GM12891 (cell line): Measurements from ENCODE around the gene NATD1.

Experiments
- DNase-seq: peaks from one replicate; pipeline ENCODE4 v3.0.0; 2011; ENCODE audit warnings: low spot score; ENCODE audit not compliant: insufficient read length
- FAIRE-seq: peaks from 2 replicates; lab custom pipeline; 2011; peaks lifted over from hg19 to GRCh38; lab: Jason Lieb, UNC
- PAX5 ChIP-seq: IDR thresholded peaks from 2 replicates; pipeline ENCODE4 v1.6.1; 2011; ENCODE audit warnings: low read length, moderate library complexity, mild to moderate bottlenecking; ENCODE audit not compliant: insufficient read depth, severe bottlenecking
- POLR2A ChIP-seq: IDR thresholded peaks from 2 replicates; pipeline ENCODE4 v1.6.1; 2011; ENCODE audit warnings: low read depth, low read length, control low read depth
- POLR2AphosphoS5 ChIP-seq: IDR thresholded peaks from 2 replicates; pipeline ENCODE4 v1.6.1; 2011; ENCODE audit warnings: low read depth, low read length, control low read depth
- POU2F2 ChIP-seq: IDR thresholded peaks from 2 replicates; pipeline ENCODE4 v1.6.1; 2011; ENCODE audit warnings: low read depth, mild to moderate bottlenecking, control low read depth, low read length, moderate library complexity
- SPI1 ChIP-seq: IDR thresholded peaks from 2 replicates; pipeline ENCODE4 v1.6.1; 2011; ENCODE audit warnings: low read depth, low read length, control low read depth
- TAF1 ChIP-seq: IDR thresholded peaks from 2 replicates; pipeline ENCODE4 v1.6.1; 2011; ENCODE audit warnings: low read depth, low read length, control low read depth

The NATD1 gene

DNA sequence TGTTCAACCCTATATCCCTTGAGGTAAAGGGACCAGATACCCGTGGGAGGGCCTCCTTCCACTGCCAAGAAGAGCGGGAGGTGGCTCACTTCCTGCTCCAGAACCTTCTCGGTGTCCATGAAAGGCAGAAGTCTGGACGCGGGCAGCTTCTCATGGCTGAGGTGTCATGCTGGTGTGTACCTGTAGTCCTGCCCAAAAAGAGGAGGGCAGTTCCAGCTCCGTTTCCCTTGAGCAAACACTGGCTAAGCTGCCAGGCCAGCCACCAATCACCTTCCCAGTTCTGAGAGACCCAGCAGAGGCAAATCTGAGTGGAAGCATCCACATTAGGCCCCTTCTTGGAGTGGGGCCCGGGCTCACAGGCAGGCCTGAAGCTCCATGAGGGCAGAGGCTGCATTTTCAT lies 44.9 kb downstream of the NATD1 start:
- no peak for DNase-seq
- TF ChIP-seq SPI1 (no peak), TAF1 (no peak), POLR2AphosphoS5 (no peak), POU2F2 (no peak), POLR2A (no peak), PAX5 (no peak)
- FAIRE-seq, result no peak

DNA sequence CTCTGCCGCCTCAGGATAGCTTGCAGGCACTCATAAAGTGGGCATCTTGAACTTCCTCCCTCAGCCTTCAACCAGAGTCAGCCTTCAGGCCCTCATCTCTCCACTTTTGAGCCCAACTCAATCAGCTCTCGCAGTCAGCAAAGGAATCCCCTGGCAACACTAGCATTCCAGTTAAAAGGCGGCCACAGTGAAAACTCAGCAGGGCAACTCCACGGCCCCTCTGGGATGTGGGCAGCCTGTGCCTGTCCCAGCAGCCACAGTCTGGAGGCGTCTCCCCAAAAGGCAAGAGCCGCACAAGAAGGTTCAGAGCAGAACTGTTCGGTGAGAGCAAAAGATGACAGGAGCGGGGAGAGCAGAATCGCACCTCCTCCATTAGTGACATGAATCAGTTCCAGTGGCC lies 48.3 kb downstream of the NATD1 start:
- DNase-seq, result no peak
- FAIRE-seq, result peak; percentile 9
- TF ChIP-seq SPI1, result no peak
- TF ChIP-seq PAX5, result no peak
- TF ChIP-seq TAF1, result no peak
- TF ChIP-seq POLR2AphosphoS5, result no peak
- TF ChIP-seq POLR2A, result no peak
- no peak for TF ChIP-seq POU2F2

DNA sequence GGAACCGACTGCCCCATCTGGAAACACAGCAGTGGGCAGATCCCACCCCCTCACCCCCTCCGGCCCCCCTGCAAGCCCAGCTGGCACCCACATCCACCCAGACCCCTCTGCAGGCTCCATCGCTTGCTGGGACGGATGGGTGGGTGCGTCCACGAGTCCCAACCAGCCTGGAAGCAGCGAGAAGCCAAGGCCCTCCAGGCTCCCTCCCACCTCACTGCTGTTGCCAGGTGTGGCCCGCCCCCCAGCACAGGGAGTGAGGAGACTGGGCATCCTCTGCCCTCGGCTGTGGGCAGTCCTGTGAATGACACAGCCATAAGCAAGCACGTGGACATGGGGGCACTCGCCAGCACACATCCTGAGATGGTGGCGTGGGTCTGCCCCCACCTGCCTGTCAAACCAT lies 50.7 kb downstream of the NATD1 start:
- no peak for FAIRE-seq
- TF ChIP-seq POLR2A (no peak), POU2F2 (no peak), PAX5 (no peak), POLR2AphosphoS5 (no peak), SPI1 (no peak), TAF1 (no peak)

DNA sequence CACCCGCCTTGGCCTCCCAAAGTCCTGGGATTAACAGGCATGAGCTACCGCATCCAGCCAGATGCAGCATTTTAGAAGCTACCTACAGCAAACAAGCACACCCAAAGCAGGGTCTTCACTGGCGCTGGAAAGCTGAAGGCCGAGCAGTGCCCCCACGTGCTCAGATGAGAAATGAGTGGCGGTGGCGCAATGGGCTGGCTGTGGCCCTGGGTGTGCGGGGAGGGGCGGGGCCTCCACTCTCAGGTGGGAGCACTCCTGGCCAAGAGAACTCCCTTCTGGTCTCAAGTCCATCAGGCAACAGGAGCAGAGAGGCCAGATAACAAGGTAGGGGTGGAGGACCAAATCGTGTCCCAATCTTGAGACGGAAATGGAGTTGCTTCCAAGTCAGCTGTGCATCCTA lies 51.3 kb downstream of the NATD1 start:
- FAIRE-seq (no peak), DNase-seq (no peak)
- TF ChIP-seq PAX5, result no peak
- TF ChIP-seq SPI1, result no peak
- TF ChIP-seq POU2F2, result no peak
- no peak for TF ChIP-seq POLR2A
- no peak for TF ChIP-seq TAF1
- no peak for TF ChIP-seq POLR2AphosphoS5

More for the DNA sequence above, 50.7 kb downstream of the NATD1 start:
- DNase-seq, result no peak

DNA sequence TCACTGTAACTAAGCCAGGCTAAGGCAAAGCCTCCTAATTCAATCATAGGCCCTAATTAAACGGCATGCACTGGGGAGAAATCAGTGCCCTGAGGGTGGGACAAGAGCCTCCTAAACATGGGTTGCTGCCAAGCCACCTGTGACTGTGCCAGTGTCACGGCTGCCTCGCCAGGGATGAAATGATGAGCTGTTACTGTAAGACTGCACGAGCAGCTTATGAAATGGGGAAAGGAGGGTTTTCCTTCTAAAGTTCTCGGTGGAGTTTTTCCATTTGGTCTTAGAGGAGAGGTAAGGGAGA lies 52.0 kb downstream of the NATD1 start:
- no peak for FAIRE-seq
- DNase-seq, result no peak

DNA sequence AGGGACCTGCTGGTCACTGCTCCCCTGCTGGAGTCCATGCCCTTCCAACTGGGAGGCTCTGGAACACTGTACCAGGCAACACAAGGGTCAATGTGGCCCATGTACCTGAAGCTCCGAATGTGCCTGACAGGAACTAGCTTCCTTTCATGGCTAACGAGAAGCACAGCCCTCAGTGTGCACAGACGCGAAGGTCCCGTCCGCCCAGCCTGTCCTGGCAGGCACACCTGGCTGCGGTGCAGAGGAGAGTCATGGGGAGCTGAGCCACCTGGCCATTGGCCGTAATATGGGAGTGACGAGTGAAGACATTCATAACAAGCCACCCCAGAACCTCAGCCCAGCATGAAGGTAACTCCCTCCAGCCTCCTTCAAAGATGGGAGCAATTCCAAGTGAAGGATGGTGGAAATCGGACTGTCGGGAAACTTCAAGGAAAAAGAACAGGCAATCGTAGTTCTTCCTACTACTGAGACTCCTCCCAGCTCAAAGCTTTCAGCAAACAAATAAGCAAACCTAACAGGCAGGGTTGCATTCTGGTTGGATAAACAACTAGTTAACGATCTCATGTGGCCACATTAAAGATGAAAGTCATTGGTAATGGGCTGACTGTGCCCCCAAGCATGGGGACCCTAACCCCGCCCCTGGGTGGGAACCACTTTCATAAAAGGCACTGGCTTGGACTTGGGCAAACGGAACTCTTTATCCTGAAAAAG lies 52.5 kb downstream of the NATD1 start:
- peak; percentile 74 for FAIRE-seq
- DNase-seq, result no peak
- TF ChIP-seq POU2F2 (no peak), TAF1 (no peak), SPI1 (no peak), POLR2AphosphoS5 (no peak), POLR2A (no peak), PAX5 (no peak)

More for the DNA sequence above, 52.0 kb downstream of the NATD1 start:
- TF ChIP-seq POLR2A, result no peak
- no peak for TF ChIP-seq SPI1
- TF ChIP-seq PAX5, result no peak
- no peak for TF ChIP-seq POLR2AphosphoS5
- TF ChIP-seq TAF1, result no peak
- TF ChIP-seq POU2F2, result no peak

DNA sequence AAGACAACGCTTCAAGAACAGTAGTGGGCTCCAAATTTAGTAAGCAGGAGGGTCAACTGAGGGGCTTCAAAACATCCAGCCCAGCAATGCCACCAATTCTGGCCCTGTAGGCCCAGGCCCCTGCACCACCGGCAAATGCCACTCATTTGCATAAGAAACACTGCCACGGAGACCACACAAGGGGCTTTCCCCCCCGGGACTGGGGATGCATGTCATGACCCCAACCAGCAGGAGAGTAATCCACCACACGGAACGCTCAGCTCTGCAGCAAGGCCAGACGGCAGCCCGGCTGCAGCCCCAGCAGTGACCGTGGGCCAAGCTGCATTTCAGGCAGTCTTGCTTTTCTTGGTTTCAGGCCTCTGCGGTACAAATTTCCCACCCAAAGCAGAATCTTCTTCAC lies 53.4 kb downstream of the NATD1 start:
- DNase-seq (peak; percentile 59), FAIRE-seq (peak; percentile 86)
- TF ChIP-seq POU2F2, result peak; percentile 94; the same call in 1 of the 2 replicates
- no peak for TF ChIP-seq TAF1

DNA sequence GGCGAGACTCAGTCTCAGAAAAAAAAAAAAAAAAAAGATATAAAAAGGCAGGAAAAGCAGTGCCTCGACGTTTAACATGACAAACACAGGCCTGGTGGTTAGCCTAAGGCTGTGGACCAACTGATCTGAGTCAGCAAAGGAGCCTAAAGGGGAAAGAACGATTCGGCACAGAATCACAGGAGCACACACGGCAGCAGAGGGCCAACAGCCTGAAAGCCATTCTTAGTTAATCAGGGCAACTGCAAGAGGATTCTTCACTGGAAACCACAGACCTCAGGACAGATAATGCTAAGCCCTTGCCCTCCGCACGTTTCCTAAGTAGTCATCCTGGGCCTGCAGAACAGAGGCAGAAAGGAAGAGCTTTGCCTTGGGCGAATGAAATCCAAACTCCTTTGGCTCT lies 53.9 kb downstream of the NATD1 start:
- DNase-seq (no peak), FAIRE-seq (no peak)
- TF ChIP-seq SPI1, result no peak
- no peak for TF ChIP-seq POLR2A
- no peak for TF ChIP-seq PAX5
- TF ChIP-seq TAF1, result no peak
- no peak for TF ChIP-seq POLR2AphosphoS5
- no peak for TF ChIP-seq POU2F2

DNA sequence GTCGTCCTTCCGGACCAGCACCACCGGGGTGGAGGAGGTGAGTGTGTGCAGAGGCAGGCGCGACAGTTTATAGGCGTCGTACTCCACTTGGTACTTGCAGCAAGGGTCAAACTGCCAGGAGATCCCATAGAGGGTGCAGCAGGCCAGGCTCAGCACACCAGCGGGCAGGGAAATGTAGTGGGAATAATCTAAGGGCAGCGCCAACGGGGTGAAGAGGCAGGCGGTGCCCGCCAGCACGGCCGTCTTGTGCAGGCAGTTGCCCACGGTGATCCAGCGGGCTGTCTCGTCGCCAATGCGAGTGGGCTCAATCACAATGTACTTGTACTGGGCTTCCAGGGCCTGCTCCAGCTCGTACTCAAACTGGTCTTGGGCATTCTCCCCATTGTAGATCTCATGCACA lies 54.8 kb downstream of the NATD1 start:
- DNase-seq (no peak), FAIRE-seq (no peak)
- TF ChIP-seq SPI1, result no peak
- no peak for TF ChIP-seq TAF1
- TF ChIP-seq POLR2AphosphoS5, result no peak
- no peak for TF ChIP-seq PAX5
- TF ChIP-seq POLR2A, result no peak
- no peak for TF ChIP-seq POU2F2

DNA sequence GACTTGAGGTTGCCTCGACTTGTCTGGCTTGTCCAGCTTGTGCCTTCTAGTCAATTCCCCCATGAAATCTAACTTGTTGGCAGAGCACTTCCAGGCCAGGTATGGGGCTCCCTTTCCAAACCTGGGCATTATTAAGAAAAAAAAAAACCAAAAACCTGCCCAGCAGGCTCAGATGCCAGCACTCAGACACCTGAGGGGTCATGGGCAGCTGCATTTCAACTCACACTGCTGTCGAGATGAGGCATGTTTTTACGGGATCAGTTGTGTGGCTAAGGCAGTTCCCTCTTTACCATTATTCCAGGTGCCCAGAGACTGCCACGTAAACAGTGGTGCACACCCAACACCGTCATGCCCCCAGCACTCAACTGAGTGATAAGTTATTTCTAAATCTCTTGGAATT lies 57.1 kb downstream of the NATD1 start:
- no peak for FAIRE-seq
- TF ChIP-seq SPI1, result no peak

DNA sequence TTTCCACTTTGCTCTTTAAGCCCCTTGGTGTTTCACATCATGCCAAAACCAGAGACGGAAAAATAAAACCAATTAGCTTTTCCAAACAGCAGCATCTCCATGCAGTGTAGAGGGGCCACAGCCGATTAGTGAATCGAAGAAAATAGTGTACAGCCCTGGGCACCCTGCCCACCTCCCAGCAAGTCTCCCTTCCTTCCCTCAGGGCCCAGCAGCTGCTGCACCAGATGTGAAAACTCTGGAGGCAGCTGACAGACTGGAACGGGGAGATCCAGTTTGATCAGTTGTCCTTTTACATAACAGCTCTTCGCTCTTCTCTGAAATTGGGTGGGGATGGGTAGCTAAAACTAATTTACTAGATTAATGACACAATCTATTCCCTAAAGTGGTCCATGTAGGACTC lies 58.5 kb downstream of the NATD1 start:
- FAIRE-seq (no peak), DNase-seq (no peak)

More for the DNA sequence above, 57.1 kb downstream of the NATD1 start:
- DNase-seq, result no peak

More for the DNA sequence above, 58.5 kb downstream of the NATD1 start:
- TF ChIP-seq TAF1, result no peak
- TF ChIP-seq PAX5, result no peak
- no peak for TF ChIP-seq SPI1
- TF ChIP-seq POU2F2, result no peak
- no peak for TF ChIP-seq POLR2AphosphoS5
- TF ChIP-seq POLR2A, result no peak
